HepG2 (cell line): ENCODE results near the gene EPHA2. TPM values are rescaled to one million over a fixed set of nuclear protein-coding genes. Genes with fewer than 3 reads are reported as not detected.
A peak's percentile ranks its signal among the peaks of the same experiment; 100 is the strongest.

Experiments used
- CCDC6 ChIP-seq: sonication (generic); formaldehyde crosslinking; IDR thresholded peaks from 2 replicates; pipeline ENCODE4 v1.8.1; 2022; ENCODE audit warnings: mild to moderate bottlenecking, missing genetic modification reagents, moderate library complexity
- GLMP ChIP-seq: sonication (generic); formaldehyde crosslinking; IDR thresholded peaks from 2 replicates; pipeline ENCODE4 v1.9.0; 2021; ENCODE audit warnings: missing genetic modification reagents, mild to moderate bottlenecking, borderline replicate concordance
- HMGA1 ChIP-seq: sonication (generic); formaldehyde crosslinking; conservative IDR thresholded peaks from 2 replicates; pipeline ENCODE4 v1.4.0; 2020; ENCODE audit warnings: missing genetic modification reagents
- HNRNPLL ChIP-seq: fragments of 200-400 bp; formaldehyde crosslinking; IDR thresholded peaks from 2 replicates; pipeline ENCODE4 v1.6.1; 2017; ENCODE audit warnings: mild to moderate bottlenecking, low read depth, low read length; ENCODE audit not compliant: poor library complexity, severe bottlenecking
- KDM1A ChIP-seq: IDR thresholded peaks from 2 replicates; pipeline ENCODE4 v1.6.1; 2016; ENCODE audit warnings: missing compliant biosample characterization
- KLF12 ChIP-seq: sonication (generic); formaldehyde crosslinking; IDR thresholded peaks from 2 replicates; pipeline ENCODE4 v1.4.0; 2020; ENCODE audit warnings: missing genetic modification reagents, borderline replicate concordance
- MLX ChIP-seq: IDR thresholded peaks from 2 replicates; pipeline ENCODE4 v1.6.1; 2016
- ONECUT2 ChIP-seq: sonication (generic); formaldehyde crosslinking; IDR thresholded peaks from 2 replicates; pipeline ENCODE4 v1.4.0; 2020; ENCODE audit warnings: missing genetic modification reagents
- RAD21 ChIP-seq: fragments of 450-650 bp; formaldehyde crosslinking; IDR thresholded peaks from 2 replicates; pipeline ENCODE4 v1.5.0; 2020; ENCODE audit warnings: mild to moderate bottlenecking
- SSRP1 ChIP-seq: IDR thresholded peaks from 2 replicates; pipeline ENCODE4 v1.6.1; 2016; ENCODE audit warnings: control low read depth
- TAF15 ChIP-seq: fragments of 200-400 bp; formaldehyde crosslinking; IDR thresholded peaks from one replicate; pipeline ENCODE4 v1.6.1; 2018; ENCODE audit warnings: mild to moderate bottlenecking, low read depth, low read length; ENCODE audit not compliant: poor library complexity, severe bottlenecking
- ZFP36 ChIP-seq: fragments of 150-350 bp; IDR thresholded peaks from 2 replicates; pipeline ENCODE4 v1.6.1; 2018; ENCODE audit warnings: borderline replicate concordance, low read length, low read depth; ENCODE audit not compliant: partially characterized antibody
- ZFX ChIP-seq: sonication (generic); formaldehyde crosslinking; IDR thresholded peaks from 2 replicates; pipeline ENCODE4 v1.4.0; 2020; ENCODE audit warnings: mild to moderate bottlenecking, low read depth, missing genetic modification reagents, moderate library complexity
- ZNF276 ChIP-seq: sonication (generic); formaldehyde crosslinking; IDR thresholded peaks from 2 replicates; pipeline ENCODE4 v1.4.0; 2020; ENCODE audit warnings: mild to moderate bottlenecking, low read depth, missing genetic modification reagents
- ZNF337 ChIP-seq: sonication (generic); formaldehyde crosslinking; IDR thresholded peaks from 2 replicates; pipeline ENCODE4 v1.5.1; 2020; ENCODE audit warnings: missing genetic modification reagents, low read depth, mild to moderate bottlenecking, borderline replicate concordance
- ZNF660 ChIP-seq: sonication (generic); formaldehyde crosslinking; IDR thresholded peaks from 2 replicates; pipeline ENCODE4 v1.5.1; 2020; ENCODE audit warnings: mild to moderate bottlenecking, low read depth, missing genetic modification reagents, borderline replicate concordance
- ZNF781 ChIP-seq: sonication (generic); formaldehyde crosslinking; IDR thresholded peaks from 2 replicates; pipeline ENCODE4 v1.5.1; 2020; ENCODE audit warnings: borderline replicate concordance, mild to moderate bottlenecking, missing genetic modification reagents; ENCODE audit errors: not compliant biosample characterization
- polyA plus RNA-seq, 8 experiments: library from polyadenylated mRNA; depleted of rRNA in 3 of 8; stranded (reverse) in 7 of 8; unstranded in 1 of 8; fragments of >200 nt; fragmentation: Illumina TruSeq in 4 of 8; extraction: Trizol in 4 of 8; gene quantifications; 2 replicates each; pipeline versions ENCODE4 v1.2.1 to v1.2.3, GENCODE V29; 2011 to 2016; ENCODE audit warnings: low read depth in 4 of 8, missing spikeins in 1 of 8, mixed read lengths in 1 of 8; ENCODE audit not compliant: insufficient read depth in 1 of 8
- total RNA-seq, 5 experiments: library from RNA; depleted of rRNA; stranded (reverse); fragments of >200 nt; fragmentation: Illumina TruSeq; extraction: Trizol; gene quantifications; 2 replicates each; pipeline ENCODE4 v1.2.3, GENCODE V29; 2016; ENCODE audit warnings: low read depth in 1 of 5
- TF ChIP-seq, protein P1 (sequence below), 2 experiments: fragments of 450-650 bp in 1 of 2; sonication (generic) in 1 of 2; formaldehyde crosslinking; IDR thresholded peaks; 2 replicates each; pipeline versions ENCODE4 v1.5.0 to v1.8.0; 2020 to 2022; ENCODE audit warnings: mild to moderate bottlenecking in 1 of 2, missing genetic modification reagents in 1 of 2
- TF ChIP-seq, protein P2 (sequence below): IDR thresholded peaks from 2 replicates; pipeline ENCODE4 v1.6.1; 2016; ENCODE audit warnings: mild to moderate bottlenecking, missing biosample characterization, missing genetic modification reagents
- TF ChIP-seq, protein P3 (sequence below): sonication (generic); formaldehyde crosslinking; IDR thresholded peaks from 2 replicates; pipeline ENCODE4 v1.5.0; 2020; ENCODE audit warnings: missing genetic modification reagents
- TF ChIP-seq, protein P4 (sequence below): sonication (generic); formaldehyde crosslinking; IDR thresholded peaks from 2 replicates; pipeline ENCODE4 v1.4.0; 2020; ENCODE audit warnings: missing genetic modification reagents, borderline replicate concordance

EPHA2 gene
- total and polyA plus RNA-seq, 2 of the 13 experiments (the other 11 are each of a cell fraction or from before 2014, with no cell fraction given) = 33.6 to 53.6 TPM

DNA sequence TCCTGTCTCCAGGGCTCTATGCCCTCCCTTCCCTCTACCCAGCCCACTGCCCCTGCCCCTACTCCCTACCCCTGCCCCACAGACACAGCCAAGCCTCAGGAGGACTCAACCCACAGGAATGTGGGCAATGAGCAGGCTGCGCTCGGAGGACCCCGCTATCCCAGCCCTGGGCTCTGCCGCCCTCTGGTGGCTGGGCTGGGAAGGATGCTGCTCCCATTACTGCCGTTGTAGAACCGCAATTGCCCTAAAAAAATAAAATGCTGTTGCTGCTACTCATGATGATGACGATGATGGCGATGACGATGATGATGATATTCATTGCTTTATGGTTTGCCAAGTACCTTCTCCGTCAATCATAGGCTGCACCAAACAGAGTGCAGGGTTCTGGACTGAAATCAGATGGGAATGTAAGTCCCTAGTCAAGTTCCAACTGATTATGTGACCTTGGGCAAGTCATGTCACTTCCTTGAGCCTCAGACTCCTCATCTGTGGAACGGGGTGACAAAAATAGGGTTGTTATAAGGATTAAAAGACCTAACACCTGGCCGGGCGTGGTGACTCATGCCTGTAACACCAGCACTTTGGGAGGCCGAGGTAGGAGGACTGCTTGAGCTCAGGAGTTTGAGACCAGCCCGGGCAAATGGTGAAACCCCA is 32.0 kb upstream of the EPHA2 start (continued):
- no peak for TF ChIP-seq TAF15
- no peak for TF ChIP-seq CCDC6 (CRISPR knock-in tag)
- TF ChIP-seq HNRNPLL = no peak
- TF ChIP-seq, protein P1, sequence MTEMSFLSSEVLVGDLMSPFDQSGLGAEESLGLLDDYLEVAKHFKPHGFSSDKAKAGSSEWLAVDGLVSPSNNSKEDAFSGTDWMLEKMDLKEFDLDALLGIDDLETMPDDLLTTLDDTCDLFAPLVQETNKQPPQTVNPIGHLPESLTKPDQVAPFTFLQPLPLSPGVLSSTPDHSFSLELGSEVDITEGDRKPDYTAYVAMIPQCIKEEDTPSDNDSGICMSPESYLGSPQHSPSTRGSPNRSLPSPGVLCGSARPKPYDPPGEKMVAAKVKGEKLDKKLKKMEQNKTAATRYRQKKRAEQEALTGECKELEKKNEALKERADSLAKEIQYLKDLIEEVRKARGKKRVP (CRISPR knock-in tag; IDR thresholded peaks at IDR 0.05) = no peak
- peak; percentile 23; the same call in 1 of the 2 replicates for TF ChIP-seq ZFX
- TF ChIP-seq, protein P2, sequence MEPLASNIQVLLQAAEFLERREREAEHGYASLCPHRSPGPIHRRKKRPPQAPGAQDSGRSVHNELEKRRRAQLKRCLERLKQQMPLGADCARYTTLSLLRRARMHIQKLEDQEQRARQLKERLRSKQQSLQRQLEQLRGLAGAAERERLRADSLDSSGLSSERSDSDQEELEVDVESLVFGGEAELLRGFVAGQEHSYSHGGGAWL = no peak
- TF ChIP-seq HMGA1 (CRISPR knock-in tag) = no peak
- no peak for TF ChIP-seq ZFP36
- TF ChIP-seq MLX (CRISPR knock-in tag) = no peak
- TF ChIP-seq, protein P3, sequence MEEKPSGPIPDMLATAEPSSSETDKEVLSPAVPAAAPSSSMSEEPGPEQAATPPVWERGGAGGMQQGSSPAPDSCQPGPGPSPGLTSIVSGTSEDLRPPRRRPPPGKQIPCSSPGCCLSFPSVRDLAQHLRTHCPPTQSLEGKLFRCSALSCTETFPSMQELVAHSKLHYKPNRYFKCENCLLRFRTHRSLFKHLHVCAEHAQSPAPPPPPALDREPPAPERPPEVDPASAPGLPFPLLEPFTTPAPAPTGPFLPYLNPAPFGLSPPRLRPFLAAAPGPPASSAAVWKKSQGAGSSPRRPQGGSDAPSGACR (CRISPR knock-in tag) = no peak
- TF ChIP-seq, protein P4, sequence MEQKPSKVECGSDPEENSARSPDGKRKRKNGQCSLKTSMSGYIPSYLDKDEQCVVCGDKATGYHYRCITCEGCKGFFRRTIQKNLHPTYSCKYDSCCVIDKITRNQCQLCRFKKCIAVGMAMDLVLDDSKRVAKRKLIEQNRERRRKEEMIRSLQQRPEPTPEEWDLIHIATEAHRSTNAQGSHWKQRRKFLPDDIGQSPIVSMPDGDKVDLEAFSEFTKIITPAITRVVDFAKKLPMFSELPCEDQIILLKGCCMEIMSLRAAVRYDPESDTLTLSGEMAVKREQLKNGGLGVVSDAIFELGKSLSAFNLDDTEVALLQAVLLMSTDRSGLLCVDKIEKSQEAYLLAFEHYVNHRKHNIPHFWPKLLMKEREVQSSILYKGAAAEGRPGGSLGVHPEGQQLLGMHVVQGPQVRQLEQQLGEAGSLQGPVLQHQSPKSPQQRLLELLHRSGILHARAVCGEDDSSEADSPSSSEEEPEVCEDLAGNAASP = peak; percentile 69
- no peak for TF ChIP-seq GLMP
- TF ChIP-seq ZNF660 (CRISPR knock-in tag) = no peak
- peak; percentile 98 for TF ChIP-seq RAD21 (CRISPR knock-in tag)
- peak; percentile 85 for TF ChIP-seq SSRP1 (CRISPR knock-in tag)
- TF ChIP-seq KLF12 = no peak
- no peak for TF ChIP-seq ZNF276
- peak; percentile 74; the same call in 1 of the 2 replicates for TF ChIP-seq KDM1A (CRISPR knock-in tag)
- TF ChIP-seq ONECUT2 (CRISPR knock-in tag) = no peak
- no peak for TF ChIP-seq ZNF337 (CRISPR knock-in tag)
- no peak for TF ChIP-seq ZNF781
